H1 (cell line): ENCODE data around the gene TMEM14C.
"Not testable (repeated sequence)": the region's sequence is repeated elsewhere in the genome, so short reads cannot be mapped to it uniquely, and the experiment has no call there.

Source experiments
- CEBPB ChIP-seq: IDR thresholded peaks from 2 replicates; pipeline ENCODE4 v1.6.1; 2012; ENCODE audit warnings: low read depth, low read length
- CHD2 ChIP-seq: IDR thresholded peaks from 2 replicates; pipeline ENCODE4 v1.6.1; 2012; ENCODE audit warnings: low read length, improper control_type of control experiment
- CTCF ChIP-seq, 3 experiments: IDR thresholded peaks; 1 replicate in 2 of 3; 2 replicates in 1 of 3; pipeline versions ENCODE4 v1.5.1 to v1.6.1; 2011; ENCODE audit warnings: low read length in 3 of 3, mild to moderate bottlenecking in 3 of 3, inconsistent platforms in 2 of 3, low read depth in 1 of 3, moderate library complexity in 1 of 3; ENCODE audit not compliant: insufficient read depth in 1 of 3; ENCODE audit errors: control extremely low read depth in 1 of 3
- GABPA ChIP-seq: IDR thresholded peaks from 2 replicates; pipeline ENCODE4 v1.6.1; 2011; ENCODE audit warnings: mild to moderate bottlenecking, low read length, moderate library complexity, borderline replicate concordance; ENCODE audit not compliant: insufficient read depth
- MAX ChIP-seq: IDR thresholded peaks from 2 replicates; pipeline ENCODE4 v1.6.1; 2012; ENCODE audit warnings: inconsistent platforms
- POLR2A ChIP-seq, 2 experiments: IDR thresholded peaks; 1 replicate in 1 of 2; 2 replicates in 1 of 2; pipeline ENCODE4 v1.6.1; 2011; ENCODE audit warnings: low read depth in 2 of 2, low read length in 2 of 2, mild to moderate bottlenecking in 2 of 2; ENCODE audit errors: control extremely low read depth in 1 of 2
- SP2 ChIP-seq: IDR thresholded peaks from 2 replicates; pipeline ENCODE4 v1.6.1; 2012; ENCODE audit warnings: mild to moderate bottlenecking, low read length, inconsistent platforms
- TAF1 ChIP-seq: IDR thresholded peaks from 2 replicates; pipeline ENCODE4 v1.6.1; 2011; ENCODE audit warnings: mild to moderate bottlenecking, low read depth, low read length
- TAF7 ChIP-seq: optimal IDR thresholded peaks from 2 replicates; pipeline ENCODE3; 2011; ENCODE audit warnings: low read depth, mild to moderate bottlenecking, inconsistent platforms, low read length, moderate library complexity, borderline replicate concordance
- TBP ChIP-seq: IDR thresholded peaks from 2 replicates; pipeline ENCODE4 v1.6.1; 2011; ENCODE audit warnings: low read depth, low read length, improper control_type of control experiment
- YY1 ChIP-seq: IDR thresholded peaks from 2 replicates; pipeline ENCODE4 v1.6.1; 2011; ENCODE audit warnings: low read depth, mild to moderate bottlenecking, low read length

- TF ChIP-seq CTCF (IDR thresholded peaks at IDR 0.05; ENCODE audit: control extremely low read depth in 1 of 3, insufficient read depth in 1 of 3, low read depth in 1 of 3, low read length in 3 of 3); GABPA; CEBPB; TAF1; POLR2A (IDR thresholded peaks at IDR 0.05; ENCODE audit: control extremely low read depth in 1 of 2, low read depth in 2 of 2, low read length in 2 of 2); CHD2; MAX; TAF7; YY1; SP2; TBP: not testable (repeated sequence)
Measured at GRCh38 chr6:10741643-10742042, 18.8 kb downstream of the TMEM14C start.
